Keratinocyte (primary cell): ENCODE measurements around the gene CSNK1A1. TPM values are rescaled to one million over a fixed set of nuclear protein-coding genes. Genes with fewer than 3 reads are reported as not detected.

Source experiments
- DNase-seq: peaks from one replicate; pipeline ENCODE4 v3.0.0-alpha.2; 2011; ENCODE audit warnings: low read depth, missing footprints, low spot score
- FAIRE-seq: peaks from 2 replicates; lab custom pipeline; 2011; peaks lifted over from hg19 to GRCh38; lab: Jason Lieb, UNC
- H2AFZ ChIP-seq: 2 replicates; pipeline ENCODE4 v1.6.0; 2012; ENCODE audit warnings: low read length, control low read depth, inconsistent platforms; ENCODE audit not compliant: control insufficient read depth
- H3K27ac ChIP-seq: 2 replicates; pipeline ENCODE4 v1.5.1; 2011; ENCODE audit warnings: low read length; ENCODE audit not compliant: control insufficient read depth, insufficient read depth
- H3K27me3 ChIP-seq: 3 replicates; pipeline ENCODE4 v1.6.0; 2011; ENCODE audit warnings: low read length; ENCODE audit not compliant: control insufficient read depth, insufficient read depth; ENCODE audit errors: extremely low read depth
- H3K36me3 ChIP-seq, 2 experiments: 2 replicates in 1 of 2; 3 replicates in 1 of 2; pipeline ENCODE4 v1.5.1; 2011; ENCODE audit warnings: low read length in 2 of 2, mild to moderate bottlenecking in 1 of 2; ENCODE audit not compliant: control insufficient read depth in 2 of 2, insufficient read depth in 2 of 2; ENCODE audit errors: extremely low read depth in 1 of 2
- H3K4me1 ChIP-seq: 3 replicates; pipeline ENCODE4 v1.5.1; 2011; ENCODE audit warnings: low read length; ENCODE audit not compliant: control insufficient read depth, insufficient read depth; ENCODE audit errors: extremely low read depth
- H3K4me2 ChIP-seq: 3 replicates; pipeline ENCODE4 v1.6.0; 2011; ENCODE audit warnings: low read depth, low read length; ENCODE audit not compliant: control insufficient read depth, insufficient read depth; ENCODE audit errors: extremely low read depth
- H3K4me3 ChIP-seq, 3 experiments: fragments of 200-600 bp in 1 of 3; sonication (generic) in 1 of 3; 2 replicates in 2 of 3; 3 replicates in 1 of 3; pipeline ENCODE4 v1.5.1; 2011 to 2016; ENCODE audit warnings: low read length in 3 of 3, mild to moderate bottlenecking in 3 of 3, control low read depth in 2 of 3, inconsistent platforms in 1 of 3, low read depth in 1 of 3, mixed read lengths in 1 of 3, mixed run types in 1 of 3, moderate library complexity in 1 of 3; ENCODE audit not compliant: control insufficient read depth in 2 of 3, insufficient read depth in 2 of 3; ENCODE audit errors: extremely low read depth in 1 of 3
- H3K79me2 ChIP-seq: 2 replicates; pipeline ENCODE4 v1.6.0; 2012; ENCODE audit warnings: low read length; ENCODE audit not compliant: control insufficient read depth, insufficient read depth
- H3K9ac ChIP-seq: 3 replicates; pipeline ENCODE4 v1.6.0; 2011; ENCODE audit warnings: low read length; ENCODE audit not compliant: control insufficient read depth, insufficient read depth; ENCODE audit errors: extremely low read depth
- H3K9me1 ChIP-seq: 3 replicates; pipeline ENCODE4 v1.6.0; 2011; ENCODE audit warnings: low read length; ENCODE audit not compliant: control insufficient read depth, insufficient read depth; ENCODE audit errors: extremely low read depth
- H3K9me3 ChIP-seq: 2 replicates; pipeline ENCODE4 v1.5.1; 2012; ENCODE audit warnings: low read depth, low read length; ENCODE audit not compliant: control insufficient read depth
- H4K20me1 ChIP-seq: 3 replicates; pipeline ENCODE4 v1.6.0; 2011; ENCODE audit warnings: low read length; ENCODE audit not compliant: control insufficient read depth, insufficient read depth; ENCODE audit errors: extremely low read depth
- EZH2 ChIP-seq: IDR thresholded peaks from one replicate; pipeline ENCODE4 v1.6.1; 2012; ENCODE audit warnings: inconsistent platforms, mild to moderate bottlenecking, low read length, moderate library complexity
- dilution Hi-C: fragments of 300-500 bp; cut with MboI; formaldehyde crosslinking; loops from one replicate; pipeline ENCODE4 v1.7.0; 2020; ENCODE audit warnings: low sequenced_read_pairs; ENCODE audit not compliant: extremely low pct_ligation_motif_present
- polyA plus RNA-seq, 5 experiments: library from polyadenylated mRNA; depleted of rRNA in 3 of 5; stranded (reverse) in 3 of 5; stranded (forward) in 1 of 5; unstranded in 1 of 5; fragments of >200 nt; gene quantifications; 1 replicate in 1 of 5; 2 replicates in 3 of 5; 3 replicates in 1 of 5; pipeline versions ENCODE4 v1.2.1 to v1.2.3, GENCODE V29; 2011 to 2012; ENCODE audit warnings: missing spikeins in 2 of 5, low read depth in 1 of 5, low replicate concordance in 1 of 5
- TF ChIP-seq, protein P1 (sequence below), 3 experiments: IDR thresholded peaks in 1 of 3; conservative IDR thresholded peaks in 1 of 3; optimal IDR thresholded peaks in 1 of 3; 2 replicates in 2 of 3; 3 replicates in 1 of 3; pipeline versions ENCODE3 to v1.5.1; 2011; ENCODE audit warnings: low read length in 3 of 3, mild to moderate bottlenecking in 3 of 3, moderate library complexity in 2 of 3, control low read depth in 1 of 3, inconsistent platforms in 1 of 3; ENCODE audit not compliant: insufficient read depth in 2 of 3; ENCODE audit errors: extremely low read depth in 1 of 3

The CSNK1A1 gene
- polyA plus RNA-seq, 1 donor (not counting 4 experiments of a cell fraction or from before 2014, with no cell fraction given), result 289 TPM

DNA sequence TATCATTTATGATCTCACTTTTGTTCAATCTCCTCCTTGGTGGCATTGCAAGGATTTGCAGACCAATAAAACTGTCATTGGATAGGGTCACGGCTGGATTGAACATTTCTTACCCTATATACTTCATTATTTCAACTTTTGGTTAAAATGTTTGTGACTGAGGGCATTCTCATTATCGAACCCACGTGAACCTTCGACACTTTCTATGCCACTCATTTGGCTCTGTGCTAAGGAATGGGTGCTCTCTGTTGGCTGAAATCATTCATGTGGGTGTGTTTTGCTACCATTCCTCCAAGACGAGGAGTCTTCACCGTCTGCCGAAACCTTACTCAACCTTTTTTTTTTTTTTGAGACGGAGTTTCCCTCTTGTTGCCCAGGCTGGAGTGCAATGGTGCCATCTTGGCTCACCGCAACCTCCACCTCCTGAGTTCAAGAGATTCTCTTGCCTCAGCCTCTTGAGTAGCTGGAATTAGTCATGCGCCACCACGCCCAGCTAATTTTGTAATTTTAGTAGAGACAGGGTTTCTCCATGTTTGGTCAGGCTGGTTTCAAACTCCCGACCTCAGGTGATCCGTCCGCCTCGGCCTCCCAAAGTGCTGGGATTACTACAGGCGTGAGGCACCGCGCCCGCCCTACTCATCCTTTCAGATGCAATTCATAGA lies 62.5 kb downstream of the CSNK1A1 start:
- Histone ChIP-seq H3K9ac (peak overlapping the region; percentile 36), H3K79me2 (no peaks in the 10 kb centered on the region), H3K36me3 (peaks cover 1 to 3% of the 10 kb centered on the region in 2 experiments), H3K4me3 (no peak overlapping the region), H4K20me1 (no peaks in the 10 kb centered on the region), H3K4me1 (peaks cover 64% of the 10 kb centered on the region), H3K27me3 (no peaks in the 10 kb centered on the region), H3K27ac (peak overlapping the region; percentile 98), H3K9me1 (no peaks in the 10 kb centered on the region), H3K9me3 (no peaks in the 10 kb centered on the region), H2AFZ (no peak overlapping the region), H3K4me2 (peak overlapping the region; percentile 66)
- DNase-seq (peak; percentile 49), FAIRE-seq (no peak)
- TF ChIP-seq EZH2, result no peak
- TF ChIP-seq, protein P1, sequence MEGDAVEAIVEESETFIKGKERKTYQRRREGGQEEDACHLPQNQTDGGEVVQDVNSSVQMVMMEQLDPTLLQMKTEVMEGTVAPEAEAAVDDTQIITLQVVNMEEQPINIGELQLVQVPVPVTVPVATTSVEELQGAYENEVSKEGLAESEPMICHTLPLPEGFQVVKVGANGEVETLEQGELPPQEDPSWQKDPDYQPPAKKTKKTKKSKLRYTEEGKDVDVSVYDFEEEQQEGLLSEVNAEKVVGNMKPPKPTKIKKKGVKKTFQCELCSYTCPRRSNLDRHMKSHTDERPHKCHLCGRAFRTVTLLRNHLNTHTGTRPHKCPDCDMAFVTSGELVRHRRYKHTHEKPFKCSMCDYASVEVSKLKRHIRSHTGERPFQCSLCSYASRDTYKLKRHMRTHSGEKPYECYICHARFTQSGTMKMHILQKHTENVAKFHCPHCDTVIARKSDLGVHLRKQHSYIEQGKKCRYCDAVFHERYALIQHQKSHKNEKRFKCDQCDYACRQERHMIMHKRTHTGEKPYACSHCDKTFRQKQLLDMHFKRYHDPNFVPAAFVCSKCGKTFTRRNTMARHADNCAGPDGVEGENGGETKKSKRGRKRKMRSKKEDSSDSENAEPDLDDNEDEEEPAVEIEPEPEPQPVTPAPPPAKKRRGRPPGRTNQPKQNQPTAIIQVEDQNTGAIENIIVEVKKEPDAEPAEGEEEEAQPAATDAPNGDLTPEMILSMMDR (optimal IDR thresholded peaks at IDR 0.05 in 1 of 3, IDR thresholded peaks at IDR 0.05 in 1 of 3, conservative IDR thresholded peaks at IDR 0.05 in 1 of 3; ENCODE audit: extremely low read depth in 1 of 3, insufficient read depth in 2 of 3, low read length in 3 of 3), result no peak
- dilution Hi-C loops, result no loop called here

DNA sequence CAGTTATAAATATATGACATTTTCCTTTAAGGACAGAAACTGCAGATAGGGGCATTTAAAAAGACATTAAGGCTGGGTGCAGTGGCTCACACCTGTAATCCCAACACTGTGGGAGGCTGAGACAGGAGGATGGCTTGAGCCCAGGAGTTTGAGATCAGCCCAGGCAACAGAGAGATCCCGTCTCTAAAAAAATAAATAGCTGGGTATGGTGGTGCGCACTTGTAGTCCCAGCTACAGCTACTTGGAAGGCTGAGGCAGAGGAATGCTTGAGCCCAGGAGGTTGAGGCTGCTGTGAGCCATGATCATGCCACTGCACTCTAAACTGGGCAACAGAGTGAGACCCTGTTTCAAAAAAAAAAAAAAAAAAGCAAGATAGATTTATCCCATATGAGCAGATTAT lies 63.6 kb downstream of the CSNK1A1 start:
- Histone ChIP-seq H3K27me3 (no peaks in the 10 kb centered on the region), H3K9me3 (no peaks in the 10 kb centered on the region), H3K27ac (peak overlapping the region; percentile 98), H3K9ac (peak overlapping the region; percentile 72), H3K79me2 (no peaks in the 10 kb centered on the region), H3K36me3 (peaks cover 0 to 1% of the 10 kb centered on the region in 2 experiments), H3K4me1 (peaks cover 66% of the 10 kb centered on the region), H3K9me1 (no peaks in the 10 kb centered on the region), H3K4me3 (no peak overlapping the region), H2AFZ (no peak overlapping the region), H4K20me1 (no peaks in the 10 kb centered on the region), H3K4me2 (peak overlapping the region; percentile 78)
- dilution Hi-C loops, result no loop called here
- DNase-seq, result no peak
- no peak for FAIRE-seq
- TF ChIP-seq, protein P1 (optimal IDR thresholded peaks at IDR 0.05 in 1 of 3, IDR thresholded peaks at IDR 0.05 in 1 of 3, conservative IDR thresholded peaks at IDR 0.05 in 1 of 3; ENCODE audit: extremely low read depth in 1 of 3, insufficient read depth in 2 of 3, low read length in 3 of 3), result no peak
- no peak for TF ChIP-seq EZH2
